NB4 (cell line): ENCODE results near the gene ZMYND15.
"Not testable (repeated sequence)": the region's sequence is repeated elsewhere in the genome, so short reads cannot be mapped to it uniquely, and the experiment has no call there.

Experiments
- DNase-seq: peaks from one replicate; pipeline ENCODE4 v3.0.0; 2010; ENCODE audit warnings: low read depth
- H3K4me3 ChIP-seq: one replicate; pipeline ENCODE4 v1.5.1; 2011; ENCODE audit warnings: mild to moderate bottlenecking, low read depth, low read length, moderate library complexity
- MYC ChIP-seq: IDR thresholded peaks from 2 replicates; pipeline ENCODE4 v1.6.1; 2011; ENCODE audit warnings: low read depth, low read length
- POLR2A ChIP-seq: IDR thresholded peaks from 2 replicates; pipeline ENCODE4 v1.6.1; 2011; ENCODE audit warnings: mild to moderate bottlenecking; ENCODE audit not compliant: insufficient read length; ENCODE audit errors: extremely low read depth
- TF ChIP-seq, protein P1 (sequence below): IDR thresholded peaks from one replicate; pipeline ENCODE4 v1.5.1; 2012; ENCODE audit warnings: low read depth, low read length
- TF ChIP-seq, protein P2 (sequence below): IDR thresholded peaks from 2 replicates; pipeline ENCODE4 v1.6.1; 2011; ENCODE audit warnings: low read depth, low read length

ZMYND15 gene

DNA sequence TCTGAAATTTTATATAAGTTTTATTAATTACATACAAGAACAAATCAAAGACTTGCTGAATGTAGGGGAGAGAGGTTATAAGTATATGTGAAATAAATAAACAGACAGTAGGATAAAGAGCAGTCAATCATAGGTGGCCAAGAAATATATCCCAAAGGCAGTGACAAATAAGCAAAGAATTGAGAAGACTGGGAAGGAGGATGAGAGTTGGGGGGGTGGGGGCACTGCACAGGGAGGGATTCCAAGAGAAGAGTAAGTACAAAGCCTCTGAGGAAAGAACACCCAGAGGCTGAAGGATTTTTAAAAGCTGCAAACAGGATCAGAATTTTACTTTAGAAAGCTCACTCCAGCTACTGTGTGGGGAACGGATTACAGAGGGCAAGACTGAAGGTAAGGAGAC, 38.5 kb upstream of the ZMYND15 start:
- TF ChIP-seq POLR2A, result no peak
- TF ChIP-seq MYC, result no peak
- TF ChIP-seq, protein P1, sequence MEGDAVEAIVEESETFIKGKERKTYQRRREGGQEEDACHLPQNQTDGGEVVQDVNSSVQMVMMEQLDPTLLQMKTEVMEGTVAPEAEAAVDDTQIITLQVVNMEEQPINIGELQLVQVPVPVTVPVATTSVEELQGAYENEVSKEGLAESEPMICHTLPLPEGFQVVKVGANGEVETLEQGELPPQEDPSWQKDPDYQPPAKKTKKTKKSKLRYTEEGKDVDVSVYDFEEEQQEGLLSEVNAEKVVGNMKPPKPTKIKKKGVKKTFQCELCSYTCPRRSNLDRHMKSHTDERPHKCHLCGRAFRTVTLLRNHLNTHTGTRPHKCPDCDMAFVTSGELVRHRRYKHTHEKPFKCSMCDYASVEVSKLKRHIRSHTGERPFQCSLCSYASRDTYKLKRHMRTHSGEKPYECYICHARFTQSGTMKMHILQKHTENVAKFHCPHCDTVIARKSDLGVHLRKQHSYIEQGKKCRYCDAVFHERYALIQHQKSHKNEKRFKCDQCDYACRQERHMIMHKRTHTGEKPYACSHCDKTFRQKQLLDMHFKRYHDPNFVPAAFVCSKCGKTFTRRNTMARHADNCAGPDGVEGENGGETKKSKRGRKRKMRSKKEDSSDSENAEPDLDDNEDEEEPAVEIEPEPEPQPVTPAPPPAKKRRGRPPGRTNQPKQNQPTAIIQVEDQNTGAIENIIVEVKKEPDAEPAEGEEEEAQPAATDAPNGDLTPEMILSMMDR, result no peak
- TF ChIP-seq, protein P2, sequence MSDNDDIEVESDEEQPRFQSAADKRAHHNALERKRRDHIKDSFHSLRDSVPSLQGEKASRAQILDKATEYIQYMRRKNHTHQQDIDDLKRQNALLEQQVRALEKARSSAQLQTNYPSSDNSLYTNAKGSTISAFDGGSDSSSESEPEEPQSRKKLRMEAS, result no peak
- DNase-seq, result no peak

DNA sequence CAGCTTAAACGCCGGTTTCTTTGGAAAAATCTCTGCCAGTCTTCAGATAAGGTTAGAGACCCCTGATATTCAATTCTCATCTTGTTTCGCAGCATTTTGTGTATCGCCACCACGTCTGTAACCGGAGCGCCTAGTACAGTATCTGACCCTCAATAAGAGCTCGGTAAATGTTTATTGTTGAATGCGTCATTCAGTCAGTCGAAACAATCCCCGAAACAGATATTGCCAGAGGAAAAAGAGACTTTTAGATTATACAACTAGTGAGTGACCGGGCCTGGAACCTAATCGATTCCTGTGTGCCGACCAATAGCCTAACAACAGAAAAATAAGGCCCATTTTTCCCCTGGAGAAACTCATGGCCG, 36.3 kb upstream of the ZMYND15 start:
- peak overlapping the region; percentile 91 for H3K4me3 ChIP-seq
- no peak for TF ChIP-seq POLR2A
- no peak for DNase-seq

More for the DNA sequence above, 38.5 kb upstream of the ZMYND15 start:
- no peak overlapping the region for H3K4me3 ChIP-seq

DNA sequence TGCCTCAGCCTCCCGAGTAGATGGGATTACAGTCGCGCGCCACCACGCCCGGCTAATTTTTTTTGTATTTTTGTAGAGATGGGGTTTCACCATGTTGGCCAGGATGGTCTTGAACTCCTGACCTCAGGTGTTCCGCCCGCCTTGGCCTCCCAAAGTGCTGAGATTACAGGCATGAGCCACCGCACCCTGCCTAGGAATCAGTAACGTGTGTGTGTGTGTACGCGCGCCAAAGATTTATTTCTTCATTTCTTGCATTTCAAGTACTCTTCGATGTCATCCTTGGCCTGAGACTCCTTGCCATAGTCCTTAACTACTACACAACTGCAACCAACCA, 35.1 kb upstream of the ZMYND15 start:
- not testable (repeated sequence) for DNase-seq

DNA sequence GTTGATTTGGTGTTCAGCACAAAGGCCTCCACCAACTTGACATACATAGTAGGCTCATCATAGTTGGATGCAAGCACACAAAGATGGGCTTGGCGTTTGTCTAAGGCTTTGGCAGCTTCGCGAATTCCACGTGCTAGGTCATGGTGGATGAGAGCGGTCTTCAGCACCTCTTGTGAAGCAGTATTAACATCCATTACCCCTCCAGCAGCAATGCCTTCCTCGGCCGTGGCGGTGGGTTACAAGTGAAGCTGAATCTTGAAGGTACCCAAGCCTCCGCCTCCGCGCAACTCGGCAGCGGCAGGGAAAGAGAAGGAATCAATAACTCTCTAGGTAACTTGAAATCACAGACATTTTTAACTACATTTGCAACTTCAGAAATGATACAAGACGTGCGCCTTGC, 34.6 kb upstream of the ZMYND15 start:
- no peak overlapping the region for H3K4me3 ChIP-seq
- no peak for TF ChIP-seq MYC
- no peak for TF ChIP-seq POLR2A
- TF ChIP-seq, protein P2, result no peak
- TF ChIP-seq, protein P1, result no peak
- no peak for DNase-seq

More for the DNA sequence above, 35.1 kb upstream of the ZMYND15 start:
- H3K4me3 ChIP-seq, result peak overlapping the region; percentile 91

DNA sequence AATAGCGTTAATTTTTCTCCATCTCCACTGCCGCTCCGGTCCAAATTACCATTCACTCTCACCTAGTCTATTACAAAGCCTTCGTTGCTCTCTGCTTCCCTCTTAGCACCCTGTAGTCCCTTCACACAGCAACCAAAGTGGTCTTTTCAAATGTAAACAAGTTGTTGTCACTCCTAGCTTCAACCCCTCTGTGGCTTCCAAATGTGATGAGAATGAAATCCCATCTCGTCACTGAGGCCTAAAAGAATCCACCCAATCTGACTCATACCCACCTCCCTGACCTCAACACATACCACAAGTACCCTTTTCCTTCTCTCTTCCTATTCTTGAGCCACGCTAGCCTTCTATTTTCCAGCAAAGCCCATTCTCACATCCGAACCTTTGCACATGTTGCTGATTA, 33.5 kb upstream of the ZMYND15 start:
- H3K4me3 ChIP-seq, result no peak overlapping the region
- no peak for DNase-seq
- TF ChIP-seq MYC (no peak), POLR2A (no peak)
- TF ChIP-seq, protein P1, result no peak
- TF ChIP-seq, protein P2, result no peak

DNA sequence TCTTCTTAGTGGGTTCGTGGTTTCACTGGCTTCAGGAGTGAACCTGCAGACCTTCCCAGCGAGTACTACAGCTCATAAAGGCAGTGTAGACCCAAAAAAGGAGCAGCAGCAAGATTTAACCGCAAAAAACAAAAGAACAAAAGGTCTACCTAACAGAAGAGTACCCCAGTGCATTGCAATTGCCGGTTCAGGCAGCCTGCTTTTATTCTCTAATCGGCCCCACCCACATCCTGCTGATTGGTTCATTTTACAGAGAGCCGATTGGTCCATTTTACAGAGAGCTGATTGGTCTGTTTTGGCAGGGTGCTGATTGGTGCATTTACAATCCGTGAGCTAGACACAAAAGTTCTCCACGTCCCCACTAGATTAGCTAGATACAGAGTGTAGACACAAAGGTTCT, 31.2 kb upstream of the ZMYND15 start:
- TF ChIP-seq MYC (no peak), POLR2A (no peak)
- TF ChIP-seq, protein P2, result no peak
- TF ChIP-seq, protein P1, result no peak
- no peak for DNase-seq
- no peak overlapping the region for H3K4me3 ChIP-seq

DNA sequence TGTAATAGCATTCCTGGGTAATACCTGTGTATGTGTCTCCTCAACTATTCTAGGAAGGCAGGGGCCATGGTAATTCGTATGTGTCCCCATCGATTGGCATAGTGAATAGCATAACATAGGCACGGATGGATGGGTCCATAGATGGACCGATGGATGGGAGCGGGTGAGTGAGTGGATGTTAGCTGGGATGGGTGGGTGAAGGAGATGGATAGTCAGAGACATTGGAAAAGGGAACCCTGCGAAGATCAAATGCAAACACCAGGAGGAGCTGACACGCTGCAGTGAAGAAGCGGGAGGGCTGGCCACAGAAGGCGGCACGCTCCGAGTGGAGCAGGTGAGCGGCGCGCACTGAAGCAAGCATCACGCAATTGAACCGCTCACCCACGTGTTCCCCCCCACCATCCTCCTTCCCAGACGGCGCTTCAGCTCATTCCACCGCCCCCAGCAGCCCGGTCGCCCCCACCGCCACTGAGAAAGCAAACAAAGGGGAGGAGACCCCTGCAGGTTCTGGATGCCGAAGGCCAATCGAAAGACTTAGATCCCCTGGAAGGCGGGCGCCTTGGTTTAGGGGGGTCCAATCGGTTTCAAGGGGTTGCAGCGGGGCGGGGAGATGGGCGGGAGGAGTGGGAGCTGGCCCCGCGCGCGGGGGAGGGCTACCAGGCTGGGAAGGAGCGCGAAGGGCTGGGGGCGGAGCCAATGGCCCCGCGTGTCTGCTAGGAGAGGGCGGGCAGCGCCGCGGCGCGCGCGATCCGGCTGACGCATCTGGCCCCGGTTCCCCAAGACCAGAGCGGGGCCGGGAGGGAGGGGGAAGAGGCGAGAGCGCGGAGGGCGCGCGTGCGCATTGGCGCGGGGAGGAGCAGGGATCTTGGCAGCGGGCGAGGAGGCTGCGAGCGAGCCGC, 29.6 kb upstream of the ZMYND15 start, which contains the start of gene ARRB2:
ARRB2 (plus strand) TSS at position 839 of the 899 bp plus-strand sequence. CDS start 90 bp downstream, outside the sequence.
- peak; percentile 97 for DNase-seq
- TF ChIP-seq, protein P1, result peak; percentile 24
- no peak for TF ChIP-seq POLR2A
- TF ChIP-seq, protein P2, result peak; percentile 92
- peak; percentile 67 for TF ChIP-seq MYC
- H3K4me3 ChIP-seq, result peak within 1 kb of the TSS; percentile 78
